Smooth muscle cell (in vitro differentiated cells): ENCODE data around the gene ISCU. TPM values are rescaled to one million over a fixed set of nuclear protein-coding genes. Genes with fewer than 3 reads are reported as not detected.
"Not testable (repeated sequence)": the region's sequence is repeated elsewhere in the genome, so short reads cannot be mapped to it uniquely, and the experiment has no call there.

Source experiments
- DNase-seq: peaks from one replicate; lab custom pipeline; 2025; ENCODE audit not compliant: unreplicated experiment; lab: John Stamatoyannopoulos, UW
- H2AFZ ChIP-seq: fragments of 200-600 bp; sonication (generic); 2 replicates; pipeline ENCODE4 v1.6.0; 2016; ENCODE audit warnings: antibody characterized with exemption, low read depth, mild to moderate bottlenecking
- H3F3A ChIP-seq: fragments of 200-600 bp; sonication (generic); 2 replicates; pipeline ENCODE4 v1.6.0; 2017; ENCODE audit warnings: antibody characterized with exemption, low read depth
- H3K27ac ChIP-seq: fragments of 200-600 bp; sonication (generic); 2 replicates; pipeline ENCODE4 v1.5.1; 2016; ENCODE audit warnings: low read depth, mild to moderate bottlenecking
- H3K27me3 ChIP-seq: fragments of 200-600 bp; sonication (generic); 2 replicates; pipeline ENCODE4 v1.6.1; 2016; ENCODE audit warnings: low read depth, mild to moderate bottlenecking
- H3K36me3 ChIP-seq: fragments of 200-600 bp; sonication (generic); 2 replicates; pipeline ENCODE4 v1.5.1; 2016; ENCODE audit warnings: low read depth
- H3K4me1 ChIP-seq: fragments of 200-600 bp; sonication (generic); 2 replicates; pipeline ENCODE4 v1.5.1; 2016; ENCODE audit warnings: low read depth
- H3K4me2 ChIP-seq: fragments of 200-600 bp; sonication (generic); 2 replicates; pipeline ENCODE4 v1.6.0; 2016; ENCODE audit warnings: mild to moderate bottlenecking
- H3K4me3 ChIP-seq: fragments of 200-600 bp; sonication (generic); 2 replicates; pipeline ENCODE4 v1.5.1; 2016; ENCODE audit warnings: mild to moderate bottlenecking
- H3K79me2 ChIP-seq: fragments of 200-600 bp; sonication (generic); 2 replicates; pipeline ENCODE4 v1.6.0; 2016; ENCODE audit warnings: low read depth, mild to moderate bottlenecking
- H3K9ac ChIP-seq: fragments of 200-600 bp; sonication (generic); 2 replicates; pipeline ENCODE4 v1.6.0; 2016; ENCODE audit warnings: low read depth
- H3K9me3 ChIP-seq: fragments of 200-600 bp; sonication (generic); replicated peaks from 2 replicates; pipeline ENCODE4 v1.5.1; 2016; ENCODE audit warnings: low read depth
- H4K20me1 ChIP-seq: fragments of 200-600 bp; sonication (generic); 2 replicates; pipeline ENCODE4 v1.6.0; 2016; ENCODE audit warnings: low read depth
- WGBS: methylation state at CpG from one replicate; pipeline ENCODE4 v1.1.7; 2016; ENCODE audit warnings: low lambda C conversion rate; 5-methylcytosine and 5-hydroxymethylcytosine counted together
- polyA plus RNA-seq: library from polyadenylated mRNA; unstranded; fragments of >200 nt; fragmentation: Nextera tagmentation; extraction: Ambion mirVana; gene quantifications from 2 replicates; pipeline ENCODE4 v1.2.1, GENCODE V29; 2016
- total RNA-seq: library from RNA; depleted of rRNA; stranded (reverse); fragments of >200 nt; gene quantifications from 2 replicates; pipeline ENCODE4 v1.2.3, GENCODE V29; 2014
- TF ChIP-seq, protein P1 (sequence below): fragments of 200-600 bp; sonication (generic); IDR thresholded peaks from 2 replicates; pipeline ENCODE4 v1.5.1; 2017; ENCODE audit warnings: borderline replicate concordance, mild to moderate bottlenecking, antibody characterized with exemption; ENCODE audit not compliant: insufficient read depth, poor library complexity, severe bottlenecking

ISCU gene
- total and polyA plus RNA-seq, 2 experiments from 2014 or later, result 138 to 140 TPM

DNA sequence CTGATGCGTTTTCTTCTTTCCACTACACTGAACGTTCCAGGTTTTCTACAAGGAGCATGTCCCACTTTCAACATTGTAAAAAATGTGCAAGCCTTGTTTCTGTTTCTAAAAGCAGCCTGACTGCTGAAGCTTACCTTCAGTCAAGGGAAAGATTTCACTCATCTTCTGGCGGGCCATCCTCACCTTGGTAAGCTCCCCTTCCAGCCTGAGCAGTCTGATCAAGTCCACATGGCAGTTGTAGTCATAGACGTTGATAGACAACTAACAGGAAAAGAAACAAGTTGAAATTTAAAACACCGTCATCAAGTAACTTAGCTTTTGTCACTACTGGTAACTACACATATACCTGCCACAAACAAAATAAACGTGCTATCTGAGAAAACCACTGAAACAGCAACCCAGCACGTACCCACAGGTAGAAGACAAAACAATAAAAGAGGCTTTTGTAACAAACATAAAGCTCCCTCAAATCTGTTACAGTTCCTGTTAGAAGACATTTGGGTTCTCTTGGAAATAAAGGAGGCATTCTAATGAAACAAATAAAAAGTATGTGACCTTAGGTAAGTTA, 13.4 kb upstream of the ISCU start:
- TF ChIP-seq, protein P1, sequence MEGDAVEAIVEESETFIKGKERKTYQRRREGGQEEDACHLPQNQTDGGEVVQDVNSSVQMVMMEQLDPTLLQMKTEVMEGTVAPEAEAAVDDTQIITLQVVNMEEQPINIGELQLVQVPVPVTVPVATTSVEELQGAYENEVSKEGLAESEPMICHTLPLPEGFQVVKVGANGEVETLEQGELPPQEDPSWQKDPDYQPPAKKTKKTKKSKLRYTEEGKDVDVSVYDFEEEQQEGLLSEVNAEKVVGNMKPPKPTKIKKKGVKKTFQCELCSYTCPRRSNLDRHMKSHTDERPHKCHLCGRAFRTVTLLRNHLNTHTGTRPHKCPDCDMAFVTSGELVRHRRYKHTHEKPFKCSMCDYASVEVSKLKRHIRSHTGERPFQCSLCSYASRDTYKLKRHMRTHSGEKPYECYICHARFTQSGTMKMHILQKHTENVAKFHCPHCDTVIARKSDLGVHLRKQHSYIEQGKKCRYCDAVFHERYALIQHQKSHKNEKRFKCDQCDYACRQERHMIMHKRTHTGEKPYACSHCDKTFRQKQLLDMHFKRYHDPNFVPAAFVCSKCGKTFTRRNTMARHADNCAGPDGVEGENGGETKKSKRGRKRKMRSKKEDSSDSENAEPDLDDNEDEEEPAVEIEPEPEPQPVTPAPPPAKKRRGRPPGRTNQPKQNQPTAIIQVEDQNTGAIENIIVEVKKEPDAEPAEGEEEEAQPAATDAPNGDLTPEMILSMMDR, result no peak
- Histone ChIP-seq H3K9me3 (no peaks in the 10 kb centered on the region), H3K27me3 (no peaks in the 10 kb centered on the region), H3K4me3 (no peak overlapping the region), H2AFZ (no peak overlapping the region), H4K20me1 (peaks cover 90% of the 10 kb centered on the region), H3K36me3 (no peaks in the 10 kb centered on the region), H3F3A (no peaks in the 10 kb centered on the region), H3K79me2 (peaks cover 61% of the 10 kb centered on the region), H3K9ac (no peak overlapping the region), H3K27ac (no peak overlapping the region), H3K4me2 (no peak overlapping the region), H3K4me1 (no peaks in the 10 kb centered on the region)
- no peak for DNase-seq
- 89% methylated on average over 7 of the region's 7 CpGs for WGBS

DNA sequence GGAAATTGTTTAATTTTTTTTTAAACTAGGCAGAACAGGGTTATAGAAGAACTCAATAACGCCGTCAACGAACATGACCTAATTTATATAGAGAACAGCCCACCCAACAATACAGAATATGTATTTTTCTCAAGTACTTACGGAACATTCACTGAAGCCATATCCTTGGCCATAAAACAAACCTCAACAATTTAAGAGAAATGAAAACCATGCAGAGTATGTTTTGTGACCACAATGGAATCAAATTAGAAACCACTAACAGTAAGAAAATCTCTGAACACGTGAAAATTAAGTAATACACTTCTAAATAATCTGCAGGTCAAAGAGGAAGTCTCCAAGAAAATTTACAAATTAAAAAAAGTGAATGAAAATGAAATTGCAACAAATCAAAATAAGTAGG, 10.9 kb upstream of the ISCU start:
- Histone ChIP-seq H3K4me2 (peak overlapping the region; percentile 55), H3K4me3 (no peak overlapping the region), H3K79me2 (peaks cover 83% of the 10 kb centered on the region), H3K36me3 (no peaks in the 10 kb centered on the region), H3K4me1 (no peaks in the 10 kb centered on the region), H3K27ac (peak overlapping the region; percentile 5), H2AFZ (no peak overlapping the region), H3F3A (no peaks in the 10 kb centered on the region), H3K9me3 (no peaks in the 10 kb centered on the region), H4K20me1 (peaks cover 94% of the 10 kb centered on the region), H3K27me3 (no peaks in the 10 kb centered on the region), H3K9ac (no peak overlapping the region)
- 71% methylated on average over 5 of the region's 5 CpGs for WGBS
- no peak for DNase-seq
- TF ChIP-seq, protein P1, result no peak

DNA sequence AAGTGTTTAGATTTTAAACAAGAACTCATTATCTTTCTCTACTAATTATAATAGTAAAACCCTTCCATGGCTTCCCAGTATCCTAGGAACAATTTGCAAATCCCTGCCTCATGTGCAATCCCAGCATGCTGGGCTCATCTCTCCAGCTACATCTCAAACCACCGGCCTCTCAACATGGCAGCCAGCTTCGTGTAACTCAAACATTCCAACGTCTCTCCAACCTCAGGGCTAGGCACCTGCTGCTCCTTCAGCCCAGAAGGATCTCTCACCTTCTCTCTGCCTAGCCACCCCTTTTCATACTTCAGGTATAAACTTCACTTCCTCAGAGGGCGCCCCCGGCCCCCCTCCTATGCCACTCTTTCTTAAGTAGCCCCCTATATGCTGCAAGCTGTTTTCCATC, 8.6 kb upstream of the ISCU start:
- TF ChIP-seq, protein P1, result no peak
- Histone ChIP-seq H3F3A (no peaks in the 10 kb centered on the region), H4K20me1 (peaks cover 99% of the 10 kb centered on the region), H3K4me3 (no peak overlapping the region), H3K27ac (no peak overlapping the region), H3K4me1 (no peaks in the 10 kb centered on the region), H3K27me3 (no peaks in the 10 kb centered on the region), H2AFZ (no peak overlapping the region), H3K9me3 (no peaks in the 10 kb centered on the region), H3K4me2 (no peak overlapping the region), H3K36me3 (no peaks in the 10 kb centered on the region), H3K79me2 (peaks cover 100% of the 10 kb centered on the region), H3K9ac (no peak overlapping the region)
- WGBS, result 93% methylated on average over 5 of the region's 5 CpGs
- no peak for DNase-seq

DNA sequence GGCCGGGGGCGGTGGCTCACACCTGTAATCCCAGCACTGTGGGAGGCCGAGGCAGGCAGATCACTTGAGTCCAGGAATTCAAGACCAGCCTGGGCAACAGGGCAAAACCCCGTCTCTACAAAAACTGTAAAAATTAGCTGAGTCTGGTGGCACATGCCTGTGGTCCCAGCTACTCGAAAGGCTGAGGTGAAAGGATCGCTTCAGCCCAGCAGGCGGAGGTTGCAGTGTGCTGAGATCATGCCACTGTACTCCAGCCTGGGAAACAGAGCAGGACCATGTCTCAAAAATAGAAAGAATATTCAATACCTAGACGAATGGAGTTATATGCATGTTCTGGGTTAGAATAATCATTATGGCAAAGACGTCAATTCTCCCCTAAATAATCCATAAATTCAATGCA, 7.0 kb upstream of the ISCU start:
- not testable (repeated sequence) for H3F3A ChIP-seq, H3K9me3 ChIP-seq

More for the DNA sequence above, 7.0 kb upstream of the ISCU start:
- not testable (repeated sequence) for H3K4me3 ChIP-seq, H3K27me3 ChIP-seq, H3K4me2 ChIP-seq, H3K4me1 ChIP-seq, H3K36me3 ChIP-seq, H3K9ac ChIP-seq, H3K27ac ChIP-seq, DNase-seq, H2AFZ ChIP-seq
- Histone ChIP-seq H3K79me2 (peaks cover 100% of the 10 kb centered on the region), H4K20me1 (peaks cover 97% of the 10 kb centered on the region)
- 92% methylated on average over 9 of the region's 9 CpGs for WGBS
